HUDEP-2 (cell line): ENCODE measurements around the gene RAD51B.

Source experiments
- DNase-seq, 76 experiments: peaks; one replicate each; lab custom pipeline; 2025; ENCODE audit not compliant: unreplicated experiment in 76 of 76; lab: John Stamatoyannopoulos, UW

The RAD51B gene

GRCh38 chr14:68466491-68466977, 647.0 kb downstream of the RAD51B start:
- DNase-seq: no peak

GRCh38 chr14:68467425-68467824, 647.8 kb downstream of the RAD51B start:
- DNase-seq: no peak

GRCh38 chr14:68468437-68469207, 649.0 kb downstream of the RAD51B start:
- no peak for DNase-seq

- no peak for DNase-seq
These were observed 649.7 kb downstream of the RAD51B start for GRCh38 chr14:68469208-68469713.

DNA sequence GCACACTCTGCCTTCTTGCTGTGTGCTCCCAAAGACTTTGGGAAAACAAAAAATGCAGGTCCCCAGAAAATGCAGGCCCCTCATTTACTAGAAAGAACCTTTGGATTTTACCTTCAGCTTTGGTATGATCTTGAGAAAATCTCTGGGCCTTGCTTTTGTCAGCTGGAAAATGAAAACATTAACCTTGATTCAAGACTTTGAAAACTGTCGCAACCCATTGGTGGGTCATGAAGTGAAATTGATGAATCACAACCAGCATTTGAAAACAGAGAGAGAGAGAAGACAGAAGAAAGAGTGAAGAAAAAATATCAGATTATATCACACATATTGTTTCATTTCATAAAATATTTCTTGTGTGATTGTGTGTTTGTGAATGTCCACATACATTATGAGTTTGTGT, 650.8 kb downstream of the RAD51B start:
- DNase-seq: no peak

GRCh38 chr14:68471029-68471963, 651.7 kb downstream of the RAD51B start:
- no peak for DNase-seq

DNA sequence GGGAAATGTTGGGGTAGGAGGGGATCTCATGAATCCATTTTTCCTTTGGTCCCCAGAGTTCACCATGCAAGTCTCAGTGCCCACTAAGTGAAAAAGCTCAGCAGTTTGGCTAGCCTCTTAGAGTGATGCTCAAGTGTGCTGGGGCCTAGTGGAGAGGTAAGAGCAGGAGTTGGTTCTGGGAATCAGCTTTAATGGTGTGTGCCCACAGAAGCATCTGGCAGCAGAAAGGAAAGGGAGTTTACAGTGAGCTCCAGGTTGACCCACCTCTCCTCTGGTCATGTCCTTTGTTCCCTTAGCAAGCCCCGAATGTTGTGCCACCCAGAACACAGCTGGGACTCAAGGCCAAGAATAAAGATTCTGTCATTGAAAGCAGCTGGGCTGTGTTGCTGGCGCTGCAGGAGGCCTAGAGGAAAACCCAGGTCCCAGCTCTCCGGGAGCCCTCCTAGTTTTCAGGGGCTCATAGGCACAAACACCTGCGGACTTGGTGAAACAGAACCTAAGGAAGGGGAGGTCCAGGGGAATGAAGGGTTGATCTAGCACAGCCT, 652.5 kb downstream of the RAD51B start:
- no peak for DNase-seq

GRCh38 chr14:68473069-68473468, 653.5 kb downstream of the RAD51B start:
- no peak for DNase-seq

DNA sequence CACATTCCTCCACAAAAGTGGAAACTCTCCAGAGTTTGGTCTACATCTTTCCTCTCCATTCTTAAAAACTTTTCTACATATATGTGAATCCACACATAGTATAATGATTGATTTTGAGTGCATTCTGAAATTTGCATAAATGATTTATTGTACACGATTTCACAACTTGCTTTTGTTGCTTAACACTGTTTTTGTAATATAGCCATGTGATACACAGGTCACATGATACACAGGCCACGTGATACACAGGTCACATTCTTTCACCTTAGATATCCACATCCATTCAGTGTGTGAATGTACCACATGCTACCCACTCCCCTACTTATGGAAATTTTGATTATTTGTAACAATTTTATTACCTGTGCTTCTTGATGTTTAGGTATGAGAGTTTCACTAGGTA, 654.2 kb downstream of the RAD51B start:
- no peak for DNase-seq

GRCh38 chr14:68474741-68475140, 655.2 kb downstream of the RAD51B start:
- no peak for DNase-seq

DNA sequence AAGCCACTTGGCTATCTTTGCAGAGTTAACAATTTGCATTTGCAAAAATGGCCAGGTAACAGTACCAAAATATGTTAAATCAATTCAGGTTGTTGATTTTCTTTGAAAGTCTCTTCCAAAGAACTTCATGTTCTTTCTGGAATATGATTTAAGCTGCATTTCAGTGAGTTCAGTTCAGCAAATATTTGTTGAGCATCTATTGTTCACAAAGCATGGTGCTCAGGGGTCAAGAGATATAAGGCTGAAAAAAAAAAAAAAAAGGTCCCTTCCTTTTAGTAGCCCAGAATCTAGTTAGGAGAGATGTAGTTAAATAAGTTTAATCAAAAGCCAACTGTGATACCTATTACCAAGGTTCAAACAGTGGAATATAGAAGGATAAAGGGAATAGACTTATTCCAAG, 656.2 kb downstream of the RAD51B start:
- DNase-seq: no peak

DNA sequence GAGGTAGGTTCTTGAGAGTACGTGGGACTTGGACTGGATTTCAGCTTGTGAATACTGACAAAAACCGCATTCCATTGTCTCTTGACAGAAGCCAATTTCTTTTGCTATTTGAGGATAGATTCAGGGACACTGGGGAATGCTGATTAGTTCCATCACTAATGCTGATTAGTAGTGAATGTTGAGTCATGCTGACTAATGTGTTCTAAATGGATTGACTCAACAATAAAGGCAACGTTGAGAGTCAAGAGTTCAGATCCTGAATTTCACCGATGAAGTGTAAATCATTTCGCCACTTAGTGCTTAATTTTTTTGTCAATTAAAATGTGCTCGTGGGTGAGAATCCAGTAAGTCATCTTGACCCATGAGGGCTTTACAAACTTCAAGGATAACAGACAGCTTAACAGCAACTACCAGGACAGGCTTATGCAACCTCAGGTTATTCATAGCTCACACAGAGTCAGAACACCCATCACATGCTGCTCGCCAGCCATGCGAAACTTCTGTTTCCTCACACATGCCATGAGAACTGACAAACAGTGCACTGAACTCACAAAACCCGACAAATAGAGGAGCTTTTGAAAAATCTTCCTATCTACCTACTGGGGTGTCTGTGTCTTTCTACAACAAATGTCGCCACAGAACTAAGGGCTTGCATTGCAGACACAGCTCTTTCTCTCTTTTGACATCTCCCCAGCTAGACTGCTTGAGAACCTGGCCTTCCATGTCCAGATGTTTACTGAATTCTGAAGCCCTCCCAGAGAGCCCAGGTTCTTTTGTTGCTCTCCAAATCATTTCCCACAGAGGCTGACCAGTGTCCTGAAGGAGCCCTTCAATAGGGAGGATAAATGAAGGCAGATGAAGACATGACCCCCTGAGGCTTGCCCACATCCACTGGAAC, 656.9 kb downstream of the RAD51B start:
- no peak for DNase-seq

DNA sequence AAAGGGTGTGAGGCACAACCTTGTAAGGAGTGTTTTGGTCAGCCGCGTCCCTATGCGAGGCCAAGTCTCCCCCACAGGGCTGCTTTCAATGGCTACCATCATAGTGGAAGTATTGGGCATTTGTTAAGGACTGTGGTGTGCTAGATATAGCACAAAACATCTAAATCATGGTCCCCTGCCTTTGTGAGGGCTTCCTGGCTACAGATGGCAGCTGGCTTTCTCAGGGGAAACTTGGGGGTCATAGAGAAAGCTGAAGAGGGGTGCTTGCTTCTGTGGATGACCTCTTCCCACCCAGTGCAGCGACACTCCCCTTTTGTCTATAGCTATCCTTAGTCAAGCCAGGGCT, 657.5 kb downstream of the RAD51B start:
- DNase-seq: no peak

- no peak for DNase-seq
These were observed 658.0 kb downstream of the RAD51B start for GRCh38 chr14:68477461-68478085.

DNA sequence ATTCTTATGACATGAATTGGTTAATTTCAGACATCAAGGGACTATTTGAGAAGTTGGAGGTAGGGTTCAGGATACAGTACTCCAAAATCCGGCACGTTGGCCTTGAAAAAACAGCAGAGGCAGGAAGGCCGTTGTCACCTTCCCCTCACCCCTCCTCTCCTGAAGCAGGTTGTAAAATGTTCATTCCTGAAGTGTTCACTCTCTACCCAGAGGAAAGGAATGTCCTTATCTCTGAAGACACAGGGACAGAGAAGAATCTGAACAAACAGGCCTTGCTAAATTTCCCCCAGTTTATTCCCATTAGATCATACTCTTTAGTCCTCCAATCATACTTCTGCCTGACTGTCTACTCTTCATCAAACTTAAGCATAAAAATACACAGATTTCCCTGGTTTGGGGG, 659.7 kb downstream of the RAD51B start:
- DNase-seq: no peak

- no peak for DNase-seq
These were observed 662.4 kb downstream of the RAD51B start for GRCh38 chr14:68482018-68482417.

DNA sequence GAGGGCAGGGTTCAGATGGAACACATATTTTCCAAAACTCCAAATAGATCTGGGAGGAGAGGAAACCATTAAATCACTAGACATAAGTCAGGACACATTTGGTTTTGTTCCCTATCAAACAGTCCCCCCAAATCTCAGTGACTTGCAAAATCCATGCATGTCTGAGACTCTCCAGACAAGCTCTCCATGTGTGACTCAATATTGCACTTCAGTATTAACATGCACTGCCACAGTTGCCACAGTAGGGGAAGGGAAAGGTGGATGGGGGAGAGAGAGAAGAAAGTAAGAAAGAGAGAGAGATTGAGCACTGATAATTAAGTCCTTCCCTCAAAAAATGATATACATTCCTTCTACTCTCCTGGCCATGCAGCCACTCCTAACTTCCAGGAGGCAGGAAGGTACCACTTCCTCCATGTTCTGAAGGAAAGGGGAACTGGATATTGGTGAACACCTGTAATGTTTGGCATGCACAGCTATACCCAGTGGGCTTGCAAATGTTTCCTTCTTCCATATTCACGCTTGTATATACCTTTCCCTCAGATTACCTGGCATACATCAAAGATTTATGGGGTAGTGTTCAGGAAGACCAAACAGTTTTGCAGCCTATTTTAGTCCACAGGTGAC, 663.3 kb downstream of the RAD51B start:
- DNase-seq: no peak

- DNase-seq: no peak
These were observed 666.6 kb downstream of the RAD51B start for GRCh38 chr14:68486033-68486732.

DNA sequence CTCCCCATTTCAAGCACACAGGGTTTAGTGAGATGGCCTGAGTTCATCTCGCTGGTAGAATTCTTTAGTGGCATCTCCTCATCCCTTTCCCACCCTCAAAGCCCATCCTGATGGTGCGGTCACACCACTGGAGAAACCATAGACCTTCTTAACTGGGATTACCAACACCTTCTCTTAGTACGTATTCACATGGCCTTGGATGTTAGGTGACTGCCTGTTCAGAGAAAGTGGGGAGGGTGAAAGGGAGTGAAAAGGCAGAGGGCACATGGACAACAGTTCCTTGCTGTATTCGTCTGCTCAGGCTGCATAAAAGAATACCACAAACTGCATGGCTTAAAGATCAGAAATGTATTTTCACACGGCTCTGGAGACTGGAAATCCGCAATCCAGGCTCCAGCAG, 667.2 kb downstream of the RAD51B start:
- DNase-seq: no peak
